Neural progenitor cell (in vitro differentiated cells): Measurements from ENCODE around the gene OSBP.

Experiments used
- CTCF ChIP-seq: fragments of 200-600 bp; sonication (generic); IDR thresholded peaks from 2 replicates; pipeline ENCODE4 v1.5.1; 2017; ENCODE audit warnings: antibody characterized with exemption, mild to moderate bottlenecking
- EZH2 ChIP-seq: fragments of 200-600 bp; sonication (generic); IDR thresholded peaks from 2 replicates; pipeline ENCODE4 v1.6.1; 2017; ENCODE audit warnings: antibody characterized with exemption, mild to moderate bottlenecking, moderate library complexity
- EZH2phosphoT487 ChIP-seq: fragments of 200-600 bp; sonication (generic); IDR thresholded peaks from 2 replicates; pipeline ENCODE4 v1.6.1; 2017; ENCODE audit warnings: antibody characterized with exemption

- TF ChIP-seq CTCF (no peak), EZH2 (no peak), EZH2phosphoT487 (no peak)
These were observed 80.9 kb downstream of the OSBP start for GRCh38 chr11:59534676-59535075.
